Measurements from ENCODE around the gene KLF9. TPM values are rescaled to one million over a fixed set of nuclear protein-coding genes. Genes with fewer than 3 reads are reported as not detected.

The KLF9 gene
- polyA plus RNA-seq, 3 donors = 6.9 to 8.4 (median 8.0) TPM

DNA sequence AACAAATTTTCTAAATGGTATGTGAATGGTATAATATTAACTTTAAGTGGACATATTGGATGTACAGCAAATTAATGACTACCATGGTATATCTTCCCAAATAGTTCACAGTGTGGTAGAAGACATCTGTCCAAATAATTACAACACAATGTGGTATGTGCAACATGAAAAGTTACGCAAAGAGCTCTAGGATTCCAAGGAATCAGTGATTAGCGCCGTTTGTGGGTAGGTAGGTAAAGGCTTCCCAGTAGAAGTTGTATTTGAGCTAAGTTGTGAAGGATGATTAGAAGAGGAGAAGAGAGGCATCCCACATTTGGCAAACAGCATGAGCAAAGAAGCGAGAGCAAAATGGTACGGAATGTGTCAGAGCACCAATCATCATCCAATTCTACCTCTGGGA lies 14.3 kb upstream of the KLF9 start:
- no peak for DNase-seq

DNA sequence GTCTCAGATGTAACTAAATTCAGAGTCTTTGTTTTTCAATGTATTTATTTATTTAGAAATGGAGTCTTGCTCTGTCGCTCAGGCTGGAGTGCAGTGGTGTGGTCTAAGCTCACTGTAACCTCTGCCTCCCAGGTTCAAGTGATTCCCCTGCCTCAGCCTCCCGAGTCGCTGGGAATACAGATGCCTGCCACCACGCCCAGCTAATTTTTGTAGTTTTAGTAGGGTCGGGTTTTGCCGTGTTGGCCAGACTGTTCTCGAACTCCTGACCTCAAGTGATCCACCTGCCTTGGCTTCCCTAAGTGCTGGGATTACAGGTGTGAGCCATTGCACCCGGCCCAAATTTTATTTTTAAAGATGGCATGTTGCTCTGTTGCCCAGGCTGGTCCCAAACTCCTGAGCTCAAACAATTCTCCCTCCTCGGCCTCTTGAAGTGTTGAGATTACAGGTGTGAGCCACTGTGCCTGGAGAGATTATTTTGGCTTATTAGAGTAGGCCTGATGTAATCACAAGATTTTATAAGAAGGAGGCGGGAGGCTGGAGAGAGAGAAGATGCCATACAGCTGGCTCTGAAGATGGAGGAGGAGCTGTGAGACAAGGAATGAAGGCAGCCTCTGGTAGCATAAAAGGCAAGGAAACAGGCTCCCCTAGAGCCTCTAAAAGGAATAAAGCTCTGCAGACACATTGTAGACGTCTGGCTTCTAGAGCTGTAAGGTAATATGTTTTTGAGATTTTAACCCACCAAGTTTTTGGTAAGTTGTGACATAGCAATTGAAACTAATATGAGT lies 12.9 kb upstream of the KLF9 start:
- no peak for DNase-seq

DNA sequence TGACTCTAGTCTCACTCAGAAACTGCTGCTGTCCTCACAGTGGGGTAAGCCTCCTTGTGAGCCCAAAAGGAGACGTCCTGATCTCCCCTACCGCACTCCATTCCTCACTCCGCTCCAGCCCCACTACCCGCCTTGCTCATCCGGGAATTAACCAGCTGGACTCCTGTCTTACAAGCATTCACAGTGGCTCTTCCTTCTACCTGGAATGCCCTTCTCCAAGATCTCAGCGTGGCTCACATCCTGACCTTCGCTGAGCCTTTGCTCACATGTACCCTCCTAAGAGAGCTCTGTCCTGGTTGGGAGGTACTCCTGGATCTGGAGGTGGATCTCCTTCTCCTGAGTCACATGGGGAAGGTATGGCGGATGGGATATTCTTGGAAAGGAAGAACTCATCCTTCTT lies 10.7 kb upstream of the KLF9 start:
- DNase-seq = no peak

DNA sequence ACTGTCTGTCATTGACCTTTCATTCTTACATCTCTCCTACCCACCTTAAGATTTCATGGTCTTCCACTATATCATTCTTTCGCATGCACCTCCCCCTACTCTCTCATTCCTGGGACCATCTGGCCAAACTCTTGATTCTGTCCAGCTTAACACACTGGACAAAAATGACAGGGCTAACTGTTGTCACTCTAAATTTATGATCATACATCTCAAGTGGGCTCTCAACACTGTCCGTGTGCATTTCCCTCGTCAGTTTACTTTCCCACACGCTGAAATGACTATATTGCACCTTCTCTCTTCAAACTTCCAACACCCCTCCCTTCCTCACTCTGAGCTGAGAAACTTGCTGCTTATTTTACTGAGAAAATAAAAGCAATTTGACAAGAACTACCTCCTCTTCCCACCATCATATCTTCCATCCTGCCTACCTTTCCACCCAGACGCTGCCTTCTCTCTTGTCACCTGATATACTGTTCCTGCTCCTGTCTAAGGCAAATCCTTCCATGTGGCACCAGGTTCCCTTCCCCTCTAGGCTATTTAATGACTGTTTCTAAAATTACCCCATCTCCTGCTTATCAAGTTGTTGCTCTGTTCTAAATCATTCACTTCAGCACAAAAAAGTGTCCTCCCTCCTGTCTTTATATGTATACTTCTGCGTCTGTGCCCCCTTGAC lies 8.1 kb upstream of the KLF9 start:
- DNase-seq = no peak

DNA sequence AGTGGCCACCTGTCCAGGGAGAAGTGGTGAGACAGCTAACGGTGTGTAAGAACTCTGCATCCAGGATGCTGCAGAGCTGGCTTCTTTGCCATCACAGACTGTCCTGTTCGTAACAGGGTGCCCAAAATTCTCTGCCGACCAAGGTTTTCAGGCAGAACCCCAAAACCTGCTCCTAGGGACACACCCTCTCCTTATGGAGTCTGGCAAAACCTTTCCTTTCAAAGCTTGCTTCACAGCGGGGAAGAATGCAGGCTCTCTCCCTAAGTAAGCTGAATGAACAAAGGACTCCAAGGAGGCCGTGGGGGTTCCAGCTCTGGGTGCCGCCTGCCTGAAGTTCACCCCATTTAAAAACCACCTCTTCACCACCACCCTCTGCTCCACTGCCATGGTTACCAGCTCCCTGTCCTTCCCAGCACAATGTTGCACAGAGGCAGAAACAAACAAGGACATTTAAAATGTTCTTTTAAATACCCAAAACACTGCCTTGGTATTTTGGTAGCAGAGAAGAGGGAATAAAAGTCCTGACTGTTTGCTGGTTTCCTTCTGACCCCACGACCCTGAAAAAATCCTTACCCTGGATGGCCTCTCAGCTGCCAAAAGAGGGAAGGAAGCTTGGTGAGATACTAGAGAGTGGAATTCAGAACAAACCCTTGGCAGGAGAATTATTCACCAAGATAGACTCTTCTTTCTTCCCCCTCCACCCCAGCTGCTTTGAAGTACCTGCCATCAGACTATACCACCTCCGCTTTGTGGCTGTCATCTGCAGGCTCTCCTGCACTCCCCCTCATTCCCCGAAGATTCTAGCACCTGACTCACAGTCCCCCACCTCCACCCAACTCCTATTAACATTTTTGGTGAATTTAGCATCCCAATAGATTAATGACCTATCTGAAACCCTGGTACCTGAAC lies 7.1 kb upstream of the KLF9 start:
- DNase-seq = no peak

DNA sequence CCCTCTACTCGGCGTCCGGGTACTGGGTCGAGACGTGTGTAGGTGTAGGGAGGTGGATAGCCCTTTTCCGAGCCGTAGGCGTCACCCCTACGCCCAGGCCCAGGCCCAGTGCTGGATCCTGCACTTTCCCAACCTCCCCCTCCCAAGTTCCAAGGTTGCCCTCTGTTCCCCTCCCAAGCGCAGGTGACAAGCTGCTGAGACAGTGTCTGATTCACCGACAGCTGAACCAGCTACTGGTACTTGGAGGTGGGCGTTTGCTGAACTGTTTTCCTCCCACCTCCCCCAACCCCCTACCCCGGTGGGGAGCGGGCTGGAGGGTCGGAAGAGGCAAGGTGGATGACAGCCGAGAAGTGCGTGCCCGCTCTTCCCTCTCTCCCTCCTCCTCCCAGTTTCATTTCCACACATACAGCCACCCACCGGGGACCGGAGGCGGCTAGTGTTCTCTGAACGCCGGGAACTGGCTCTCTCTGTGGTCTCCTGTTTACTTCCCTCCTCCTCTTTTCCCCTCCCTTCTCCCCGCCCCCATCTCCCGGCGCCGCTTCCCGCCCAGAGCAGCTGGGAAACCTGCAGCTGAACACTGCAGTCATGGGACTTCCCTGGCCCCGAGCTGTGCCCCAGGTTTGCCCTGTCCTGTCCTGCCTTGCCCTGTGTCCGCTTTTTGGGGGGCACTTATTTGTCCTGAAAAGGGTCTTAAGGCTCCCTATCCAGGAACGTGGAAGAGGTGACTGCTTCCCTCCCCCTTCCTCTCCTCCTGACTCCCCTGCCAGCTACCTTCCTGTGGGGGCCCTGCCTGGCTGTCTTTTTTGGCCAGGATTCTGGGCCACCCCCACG lies 6.2 kb upstream of the KLF9 start:
- peak; percentile 80 for DNase-seq

DNA sequence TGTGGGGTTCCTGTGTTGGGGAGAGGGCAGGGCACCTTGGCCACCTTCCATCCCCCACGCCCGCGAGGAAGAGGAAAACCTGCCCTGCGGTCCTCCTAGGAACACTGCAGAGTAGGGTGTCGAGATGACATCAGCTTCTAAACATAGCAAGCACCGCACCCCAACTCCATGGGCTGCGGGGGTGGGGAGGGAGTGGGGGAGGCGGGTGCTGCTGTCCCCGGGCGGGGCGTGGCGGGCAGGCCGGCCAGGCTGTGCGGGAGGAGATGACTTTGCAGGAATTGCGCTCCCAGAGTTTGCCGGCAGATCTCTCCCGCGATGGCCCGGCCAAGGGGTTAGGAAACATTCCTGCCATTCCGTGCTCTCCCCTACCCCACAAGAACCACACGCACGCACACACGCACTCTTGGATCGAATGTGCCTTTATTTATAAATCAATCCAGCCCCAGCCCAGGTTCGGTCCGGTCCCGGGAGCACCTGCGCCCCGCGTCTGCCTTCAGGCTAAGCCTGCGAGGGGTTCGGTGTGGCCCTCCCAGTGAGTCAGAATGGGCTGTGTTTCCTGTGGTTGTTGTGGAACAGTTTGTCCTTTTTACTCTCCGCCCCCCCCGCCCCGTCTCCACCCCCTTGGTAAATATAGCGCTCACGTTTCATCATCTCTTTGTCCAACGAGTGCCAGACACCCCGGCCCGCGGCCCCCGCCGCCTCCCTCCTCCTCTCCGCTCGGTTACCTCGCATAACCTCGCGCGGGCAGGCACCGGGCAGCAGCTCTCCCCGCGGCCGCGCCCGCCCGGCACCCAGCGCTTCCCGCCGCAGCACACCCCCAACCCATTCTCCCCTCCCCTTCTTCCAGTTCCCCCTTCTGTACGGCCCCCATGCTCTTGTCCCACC lies 5.3 kb upstream of the KLF9 start:
- peak; percentile 81 for DNase-seq

DNA sequence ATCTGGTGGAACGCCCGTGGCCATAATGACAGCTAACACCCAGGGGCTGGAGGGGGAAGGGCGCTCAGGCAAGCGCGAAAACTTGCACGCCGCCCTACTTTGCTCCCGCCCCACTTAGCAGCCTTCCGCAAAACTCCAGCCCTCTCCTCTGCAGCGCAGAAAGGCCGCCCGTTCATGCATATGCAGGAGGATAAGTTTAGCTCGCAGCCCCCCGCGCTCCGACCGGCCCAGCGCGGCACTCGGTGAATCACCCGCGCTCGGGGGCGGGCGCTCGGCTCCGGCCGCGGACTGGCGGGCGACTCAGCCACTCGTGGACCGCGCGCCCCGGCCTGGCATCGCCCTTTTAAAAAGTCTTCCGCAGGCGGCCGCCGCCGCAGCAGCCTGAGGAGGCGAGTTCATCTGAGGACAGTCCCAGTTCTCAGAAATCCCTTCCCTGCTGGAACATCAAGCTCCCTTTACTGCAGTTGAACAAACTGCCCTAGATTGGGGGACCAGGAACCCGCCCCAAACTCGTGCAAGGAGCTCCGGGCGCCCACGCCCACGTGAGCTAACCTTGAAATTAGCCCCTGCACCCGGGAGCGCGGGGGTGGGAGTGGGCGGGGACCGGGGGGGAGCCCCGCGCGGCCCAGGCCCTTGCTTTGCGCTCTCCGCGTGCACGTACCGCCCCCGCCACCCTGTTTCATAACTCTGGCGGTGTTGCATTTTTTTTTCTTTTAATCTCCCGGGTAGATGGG lies 4.5 kb upstream of the KLF9 start:
- peak; percentile 90 for DNase-seq

DNA sequence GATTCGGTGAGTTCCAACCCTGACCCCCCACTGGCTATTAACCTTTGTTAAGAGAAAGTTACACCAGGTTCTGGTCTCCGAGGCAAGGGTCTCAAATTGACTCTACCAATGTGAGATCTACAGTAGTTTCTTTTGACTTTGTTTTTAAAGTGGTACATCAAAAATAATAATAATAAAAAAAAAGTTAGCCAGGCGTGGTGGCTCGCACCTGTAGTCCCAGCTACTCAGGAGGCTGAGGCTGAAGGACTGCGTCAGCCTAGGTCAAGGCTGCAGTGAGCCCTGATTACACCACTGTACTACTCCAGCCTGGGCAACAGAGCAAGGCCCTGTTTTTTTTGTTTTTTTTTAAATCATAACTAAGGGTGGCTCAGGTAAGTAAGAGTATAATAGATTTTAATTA lies 1.0 kb upstream of the KLF9 start:
- no peak for DNase-seq

DNA sequence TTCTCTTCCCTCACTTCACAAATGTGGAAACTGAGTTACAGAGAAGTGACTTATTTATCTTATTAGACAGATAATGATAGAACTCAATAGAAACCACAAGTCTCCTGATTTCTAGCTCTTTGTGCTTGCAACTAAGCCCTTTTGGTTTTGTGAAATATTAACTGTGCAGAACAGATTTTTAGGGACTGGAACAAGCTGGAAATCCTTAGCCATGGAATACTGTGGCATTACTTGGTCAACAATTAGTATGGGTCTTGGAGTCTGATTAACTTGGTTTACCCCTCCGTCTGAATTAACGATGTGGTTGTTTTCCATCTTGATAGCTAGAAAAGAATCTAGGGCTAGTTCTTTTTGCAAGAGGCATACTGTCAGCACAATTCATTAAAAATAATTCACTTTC lies 584 bp upstream of the KLF9 start:
- no peak for DNase-seq

DNA sequence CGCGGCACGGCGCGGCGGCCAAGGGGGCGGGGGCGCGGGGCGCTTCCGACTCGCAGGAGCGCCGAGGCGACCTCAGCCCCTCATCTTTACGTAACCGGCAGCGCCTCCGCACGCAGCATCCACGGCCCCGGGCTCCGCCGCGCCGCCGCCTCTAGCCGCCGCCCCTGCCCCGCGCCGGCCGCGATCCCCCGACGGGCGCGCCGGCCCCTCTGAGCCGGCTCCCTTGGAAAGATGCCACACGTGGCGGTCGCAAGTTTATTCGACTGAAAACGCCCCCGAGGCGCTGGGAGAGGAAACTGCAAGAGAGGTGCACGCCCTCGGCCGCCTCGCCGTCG lies 1.0 kb downstream of the KLF9 start:
- DNase-seq = no peak

DNA sequence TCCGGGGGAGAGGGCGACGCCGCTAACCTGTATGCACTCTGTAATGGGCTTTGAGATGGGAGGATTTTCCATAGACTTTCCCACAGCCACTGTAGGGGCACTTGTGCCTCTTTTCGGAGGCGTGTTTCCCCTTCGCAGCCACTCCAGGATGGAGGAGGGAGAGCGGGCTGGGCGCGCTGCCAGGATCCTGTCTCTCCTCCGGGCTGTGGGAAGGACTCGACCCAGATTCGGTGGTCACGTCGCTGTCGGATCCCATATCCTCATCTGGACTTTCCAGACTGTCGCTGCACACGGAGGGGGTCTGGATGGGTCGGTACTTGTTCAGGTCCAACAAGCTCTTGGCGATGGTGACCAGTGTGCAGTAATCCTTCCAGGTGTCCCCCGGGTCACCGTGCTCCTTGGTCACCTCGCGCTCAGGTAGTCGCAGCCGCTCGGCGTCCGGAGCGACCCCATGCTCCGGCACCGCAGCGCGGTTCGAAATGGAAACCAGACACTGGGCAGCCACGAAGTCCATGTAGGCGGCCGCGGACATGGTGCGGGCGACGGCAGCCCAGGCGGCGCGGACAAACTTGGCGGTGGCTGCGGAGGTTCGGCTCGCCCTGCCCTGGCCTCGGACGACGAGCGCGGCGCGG lies 1.5 kb downstream of the KLF9 start:
- peak; percentile 68 for DNase-seq

DNA sequence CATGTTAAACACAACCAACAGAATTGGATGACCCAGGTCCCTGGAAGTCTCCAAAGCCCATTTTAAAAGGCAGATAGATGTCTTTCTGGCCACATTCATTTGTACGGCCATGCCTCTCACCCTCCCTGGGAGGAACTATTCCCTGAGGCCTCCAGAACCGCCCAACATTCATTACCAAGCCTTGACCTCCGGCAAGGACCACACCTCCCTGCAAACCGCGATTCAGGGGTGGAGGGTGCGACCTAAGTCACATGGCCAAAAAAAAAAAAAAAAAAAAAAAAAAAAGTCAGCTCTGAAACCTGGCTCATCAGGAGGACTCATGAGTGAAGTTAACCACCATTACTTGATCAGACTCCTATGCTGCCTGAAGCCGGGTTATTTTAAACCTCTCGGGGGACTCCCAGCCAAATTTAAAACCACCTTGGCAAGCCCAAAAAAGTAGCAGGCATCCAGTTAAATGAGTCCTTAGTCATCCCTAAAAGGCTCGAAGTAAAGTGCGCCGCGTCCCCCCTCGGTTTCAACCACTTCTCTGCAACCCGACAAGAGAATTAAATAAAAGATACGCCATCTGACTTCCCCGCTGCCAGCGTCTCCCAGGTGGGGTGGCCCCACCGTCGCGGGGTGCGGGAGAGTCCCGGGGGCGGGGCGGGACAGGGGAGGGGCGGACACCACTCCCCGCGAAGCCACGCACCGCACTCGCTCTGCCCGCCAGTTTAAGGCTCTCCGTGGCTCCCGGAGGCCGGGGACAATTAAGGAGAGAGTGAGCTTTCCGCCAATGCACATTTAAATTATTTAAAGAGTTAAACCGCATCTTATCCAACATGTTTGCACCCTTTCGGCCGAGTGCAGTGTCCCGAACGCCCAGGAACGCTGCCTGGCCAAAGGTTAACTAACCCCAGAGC lies 2.3 kb downstream of the KLF9 start:
- no peak for DNase-seq

DNA sequence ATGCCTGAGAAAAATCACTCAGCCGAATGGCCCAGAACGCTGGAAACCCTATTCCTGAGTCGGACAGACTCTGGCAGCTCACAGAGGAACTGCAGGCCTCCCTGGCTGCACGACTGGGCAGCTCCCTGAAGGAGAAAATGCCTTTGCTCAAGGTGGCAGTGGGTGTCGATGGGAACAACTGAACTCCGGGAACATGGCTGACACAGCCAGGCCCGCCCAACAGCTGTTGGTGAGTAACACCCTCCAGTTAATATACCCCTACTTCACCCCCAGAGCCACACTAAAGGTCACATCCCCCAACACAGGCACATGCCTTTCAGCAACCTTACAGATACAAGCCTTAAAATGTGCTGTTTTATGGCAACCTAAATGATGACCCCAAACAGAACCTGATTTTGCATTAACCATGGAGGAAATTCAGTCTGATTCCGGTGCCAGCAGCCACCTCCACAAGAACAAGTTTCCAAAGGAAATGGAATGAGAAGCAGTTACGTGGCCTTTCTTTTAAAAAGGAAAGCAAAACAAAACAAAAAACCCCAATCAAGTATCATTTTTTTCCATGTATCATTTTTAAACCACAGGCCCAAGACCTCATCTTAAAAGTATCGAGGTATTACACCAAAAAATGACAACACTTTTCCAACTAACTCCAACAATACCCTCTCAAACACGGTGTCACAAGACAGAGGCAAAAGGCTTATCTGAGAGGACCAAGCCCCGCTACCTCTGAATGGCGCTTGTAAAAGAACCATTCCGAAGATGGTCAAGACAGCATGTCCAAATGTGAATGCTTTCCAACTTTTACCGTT lies 3.1 kb downstream of the KLF9 start:
- DNase-seq = no peak

DNA sequence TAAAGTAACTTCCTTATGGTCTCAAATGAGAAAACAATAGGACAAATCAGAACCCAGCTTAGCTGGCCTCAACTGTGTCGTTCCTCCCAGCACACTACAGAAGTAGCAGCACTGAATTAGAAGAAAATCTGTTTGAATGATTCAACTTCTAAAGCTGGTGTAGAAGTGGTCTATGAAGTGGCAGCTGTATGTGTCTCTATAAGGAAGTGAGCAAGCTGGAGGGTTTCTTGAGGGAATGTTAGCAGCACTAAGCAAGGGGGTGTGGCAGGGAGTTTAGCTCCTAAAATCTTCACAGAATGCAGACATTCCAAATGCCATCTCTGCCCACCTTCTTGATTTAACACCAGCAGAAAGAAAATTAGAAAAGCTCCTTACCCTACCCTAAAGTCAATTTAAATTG lies 4.1 kb downstream of the KLF9 start:
- DNase-seq = no peak

DNA sequence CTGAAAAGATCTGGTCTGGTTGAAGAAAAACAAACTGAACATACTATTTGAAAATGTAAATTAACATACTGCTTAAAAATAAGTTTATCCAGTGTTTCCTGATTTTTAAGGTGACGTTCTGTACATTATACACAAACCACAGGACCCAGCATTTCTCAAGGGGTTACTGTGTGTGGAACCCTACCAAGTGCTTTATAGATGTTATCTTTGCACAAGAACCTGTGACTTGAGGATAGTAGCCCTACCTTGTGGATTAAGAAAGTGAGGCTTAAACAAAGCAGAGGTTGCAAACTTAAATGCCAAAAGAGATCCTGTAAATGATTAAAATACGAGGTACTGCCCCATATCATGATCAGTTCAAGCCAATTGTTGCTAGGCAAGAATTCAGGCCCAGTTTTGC lies 4.7 kb downstream of the KLF9 start:
- no peak for DNase-seq

DNA sequence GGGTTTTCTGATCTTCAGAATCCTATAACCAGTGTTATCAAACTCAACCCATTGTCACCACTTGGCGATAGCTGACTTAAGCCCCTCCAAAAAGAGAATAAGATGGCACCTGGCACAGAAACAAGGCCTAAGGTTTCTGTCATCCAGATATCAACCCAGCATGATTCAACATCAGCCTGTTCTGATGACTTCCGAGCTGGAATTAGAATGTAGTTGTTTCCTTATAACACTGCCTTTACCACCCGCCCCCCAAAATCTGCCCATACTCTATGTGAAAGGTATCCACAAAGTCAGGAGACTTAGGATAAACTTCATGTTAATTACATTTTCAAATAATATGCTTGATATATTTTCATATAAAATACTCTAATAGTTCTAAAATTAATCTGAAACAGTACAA lies 5.2 kb downstream of the KLF9 start:
- DNase-seq = no peak
